Spleen (tissue), 11 donors: ENCODE results near the gene SETSIP. TPM values are rescaled to one million over a fixed set of nuclear protein-coding genes. Genes with fewer than 3 reads are reported as not detected.
"Not testable (repeated sequence)": the region's sequence is repeated elsewhere in the genome, so short reads cannot be mapped to it uniquely, and the experiment has no call there.

Experiments
- DNase-seq: peaks from one replicate; pipeline ENCODE4 v3.0.0-alpha.2; 2020
- H3K27ac ChIP-seq, 8 donors: fragments of 200-600 bp; sonication (generic) in 7 of 8; 1 replicate in 4 of 8; 2 replicates in 4 of 8; pipeline versions ENCODE4 v1.5.0 to v1.8.0; 2016 to 2021; ENCODE audit warnings: inconsistent platforms in 4 of 8, mild to moderate bottlenecking in 4 of 8, moderate library complexity in 1 of 8
- H3K27me3 ChIP-seq, 7 donors: fragments of 200-600 bp; sonication (generic) in 6 of 7; replicated peaks in 1 of 7; 1 replicate in 4 of 7; 2 replicates in 3 of 7; pipeline versions ENCODE4 v1.5.0 to v1.8.0; 2016 to 2021; ENCODE audit warnings: inconsistent platforms in 3 of 7, mild to moderate bottlenecking in 1 of 7
- H3K36me3 ChIP-seq, 6 donors: fragments of 200-600 bp; sonication (generic) in 5 of 6; 1 replicate in 4 of 6; 2 replicates in 2 of 6; pipeline versions ENCODE4 v1.5.0 to v1.8.0; 2016 to 2021; ENCODE audit warnings: inconsistent platforms in 2 of 6
- H3K4me1 ChIP-seq, 6 donors: fragments of 200-600 bp; sonication (generic) in 5 of 6; 1 replicate in 3 of 6; 2 replicates in 3 of 6; pipeline versions ENCODE4 v1.5.0 to v1.8.0; 2016 to 2021; ENCODE audit warnings: inconsistent platforms in 3 of 6
- H3K4me3 ChIP-seq, 8 donors: fragments of 200-600 bp; sonication (generic) in 7 of 8; 1 replicate in 4 of 8; 2 replicates in 4 of 8; pipeline versions ENCODE4 v1.5.0 to v1.8.0; 2016 to 2021; ENCODE audit warnings: inconsistent platforms in 4 of 8, mild to moderate bottlenecking in 4 of 8, moderate library complexity in 2 of 8
- H3K9me3 ChIP-seq, 8 donors: fragments of 200-600 bp; sonication (generic) in 7 of 8; 1 replicate in 4 of 8; 2 replicates in 4 of 8; pipeline versions ENCODE4 v1.5.0 to v1.8.0; 2016 to 2021; ENCODE audit warnings: inconsistent platforms in 4 of 8
- CTCF ChIP-seq, 11 experiments: fragments of 200-600 bp in 7 of 11; fragments of 450-650 bp in 4 of 11; sonication (generic) in 4 of 11; IDR thresholded peaks in 8 of 11; conservative IDR thresholded peaks in 3 of 11; 1 replicate in 7 of 11; 2 replicates in 4 of 11; pipeline versions ENCODE4 v1.4.0 to v1.8.0; 2016 to 2021; ENCODE audit warnings: antibody characterized with exemption in 11 of 11, inconsistent platforms in 4 of 11, mild to moderate bottlenecking in 1 of 11
- POLR2A ChIP-seq, 3 donors: fragments of 450-650 bp; IDR thresholded peaks; one replicate each; pipeline ENCODE4 v1.5.1; 2017; ENCODE audit warnings: antibody characterized with exemption in 3 of 3, mild to moderate bottlenecking in 1 of 3
- POLR2AphosphoS5 ChIP-seq, 3 donors: sonication (generic); formaldehyde crosslinking; IDR thresholded peaks; one replicate each; pipeline ENCODE4 v1.5.1; 2017; ENCODE audit warnings: antibody characterized with exemption in 3 of 3
- WGBS, 5 donors: extraction: QIAGEN DNeasy Blood & Tissue Kit in 3 of 5; methylation state at CpG; one replicate each; pipeline versions ENCODE4 v1.1.5 to v1.1.7; 2013 to 2018; 5-methylcytosine and 5-hydroxymethylcytosine counted together
- intact Hi-C: fragments of 100-400 bp; cut with DNase I; formaldehyde crosslinking; loops from one replicate; pipeline ENCODE4 v1.15.0; 2023; ENCODE audit warnings: low total_unique reads
- polyA plus RNA-seq, 3 donors: library from polyadenylated mRNA; stranded (reverse); fragments of 200-250 nt; gene quantifications; one replicate each; pipeline ENCODE4 v1.2.1, GENCODE V29; 2013
- total RNA-seq, 7 donors: library from RNA; depleted of rRNA in 3 of 7; stranded (reverse); fragments of >200 nt in 3 of 7; fragmentation: NEBNext Ultra II Directional in 4 of 7; extraction: Animal tissue kit (Norgen Biotek cat#: 25700) in 4 of 7; gene quantifications; one replicate each; pipeline versions ENCODE4 v1.1.0 to v1.2.1, GENCODE V29; 2016 to 2021
- donor health status: healthy with polysubstance abuse.
- donor health status: DM: no; HTN: no; CAD: no; lungs with moderate emphysema.
- donor health status: DM: no; HTN: no; CAD: no.
- donor health status: Bipolar disorder and iron deficiency.
- donor health status: healthy.
- donor health status: DM: no; HTN: no; CAD: no.
- donor health status: DM: yes; HTN: yes; CAD: no.

SETSIP gene
- total and polyA plus RNA-seq, 10 donors, result 0.15 TPM; not detected in 9

- TF ChIP-seq POLR2A (IDR thresholded peaks at IDR 0.05) (no peak), POLR2AphosphoS5 (IDR thresholded peaks at IDR 0.05) (no peak), CTCF (IDR thresholded peaks at IDR 0.05 in 8 of 11, conservative IDR thresholded peaks at IDR 0.05 in 3 of 11) (no peak)
- intact Hi-C loops, result no loop called here
- Histone ChIP-seq H3K4me3 (no peak overlapping the region), H3K9me3 (peaks cover 0 to 8% (median 0%) of the 10 kb centered on the region in 8 donors), H3K27me3 (peaks cover 0 to 58% (median 19%) of the 10 kb centered on the region in 7 donors), H3K4me1 (peaks cover 0 to 18% (median 8%) of the 10 kb centered on the region in 6 donors), H3K27ac (no peak overlapping the region), H3K36me3 (no peaks in the 10 kb centered on the region)
- no peak for DNase-seq
- 74 to 82% (median 79%) methylated on average over 9 of the region's 9 CpGs for WGBS, 5 donors
These were observed 48.4 kb downstream of the SETSIP start for GRCh38 chr1:92026806-92027205.

- WGBS, 5 donors, result 92 to 98% (median 95%) methylated on average over 16 to 29 of the region's 29 CpGs
These were observed 49.2 kb downstream of the SETSIP start for GRCh38 chr1:92026042-92026441.

More at GRCh38 chr1:92026042-92026441, 49.2 kb downstream of the SETSIP start:
- peaks cover 0 to 52% (median 19%) of the 10 kb centered on the region in 7 donors for H3K27me3 ChIP-seq
- DNase-seq, H3K36me3 ChIP-seq, H3K4me3 ChIP-seq, H3K9me3 ChIP-seq, H3K27ac ChIP-seq, intact Hi-C loops: not testable (repeated sequence)
- peaks cover 0 to 18% (median 7%) of the 10 kb centered on the region in 6 donors for H3K4me1 ChIP-seq

Other genes starting within 250 kb of the SETSIP start
- gene TGFBR3, start 189.3 kb downstream of the SETSIP start, total RNA-seq, result 100 to 1,000 TPM; 147 to 254 (median 185) TPM
- 10 to 100 TPM in 1 of 3 donors, 1 to 10 TPM in 2; 5.2 to 15.4 (median 8.1) TPM for gene TGFBR3, start 189.3 kb downstream of the SETSIP start, polyA plus RNA-seq
- gene BRDT, start 126.0 kb downstream of the SETSIP start, total RNA-seq, result under 1 TPM in 2 of 7 donors, not detected in 5; 0.09 to 0.43 TPM
- not detected for gene BRDT, start 126.0 kb downstream of the SETSIP start, polyA plus RNA-seq
- gene EPHX4, start 45.4 kb downstream of the SETSIP start, total RNA-seq, result under 1 TPM in 1 of 7 donors, not detected in 6; 0.51 TPM
- under 1 TPM in 1 of 3 donors, not detected in 2; 0.07 TPM for gene EPHX4, start 45.4 kb downstream of the SETSIP start, polyA plus RNA-seq
- 1 to 10 TPM; 3.0 to 6.9 (median 4.1) TPM for gene BTBD8, start 4.9 kb upstream of the SETSIP start, total RNA-seq
- gene BTBD8, start 4.9 kb upstream of the SETSIP start, polyA plus RNA-seq, result under 1 TPM; 0.52 to 0.90 (median 0.55) TPM
- not detected for gene C1orf146, start 142.5 kb upstream of the SETSIP start, total RNA-seq
- gene C1orf146, start 142.5 kb upstream of the SETSIP start, polyA plus RNA-seq, result not detected
- gene GLMN, start 223.6 kb upstream of the SETSIP start, total RNA-seq, result 10 to 100 TPM in 4 of 7 donors, 1 to 10 TPM in 3; 7.8 to 22.6 (median 11.3) TPM
- gene GLMN, start 223.6 kb upstream of the SETSIP start, polyA plus RNA-seq, result 10 to 100 TPM; 10.2 to 20.2 (median 11.3) TPM
- gene RPAP2, start 223.6 kb upstream of the SETSIP start, total RNA-seq, result 10 to 100 TPM in 6 of 7 donors, 1 to 10 TPM in 1; 6.2 to 31.5 (median 26.4) TPM
- gene RPAP2, start 223.6 kb upstream of the SETSIP start, polyA plus RNA-seq, result 1 to 10 TPM; 4.4 to 6.4 (median 4.8) TPM